Ascending aorta (tissue), 2 donors: ENCODE data around the gene ASB15. TPM values are rescaled to one million over a fixed set of nuclear protein-coding genes. Genes with fewer than 3 reads are reported as not detected.

Experiments
- DNase-seq, 2 donors: peaks; one replicate each; pipeline ENCODE4 v3.0.0-alpha.2; 2019; ENCODE audit warnings: low spot score in 2 of 2
- H3K27ac ChIP-seq, 2 donors: fragments of 200-600 bp; sonication (generic); one replicate each; pipeline ENCODE4 v1.5.1; 2016 to 2017; ENCODE audit warnings: mild to moderate bottlenecking in 1 of 2
- H3K27me3 ChIP-seq: fragments of 200-600 bp; sonication (generic); one replicate; pipeline ENCODE4 v1.5.1; 2017
- H3K36me3 ChIP-seq, 2 donors: fragments of 200-600 bp; sonication (generic); one replicate each; pipeline ENCODE4 v1.5.1; 2016
- H3K4me1 ChIP-seq, 2 donors: fragments of 200-600 bp; sonication (generic); one replicate each; pipeline ENCODE4 v1.5.1; 2016 to 2017; ENCODE audit warnings: mild to moderate bottlenecking in 1 of 2
- H3K4me3 ChIP-seq, 2 donors: fragments of 200-600 bp; sonication (generic); one replicate each; pipeline ENCODE4 v1.5.1; 2016 to 2017; ENCODE audit warnings: mild to moderate bottlenecking in 1 of 2
- H3K9me3 ChIP-seq, 2 donors: fragments of 200-600 bp; sonication (generic); one replicate each; pipeline ENCODE4 v1.5.1; 2016
- CTCF ChIP-seq, 3 experiments: fragments of 200-600 bp in 2 of 3; fragments of 450-650 bp in 1 of 3; sonication (generic) in 2 of 3; IDR thresholded peaks; one replicate each; pipeline ENCODE4 v1.5.1; 2016 to 2019; ENCODE audit warnings: antibody characterized with exemption in 3 of 3, mild to moderate bottlenecking in 1 of 3, moderate library complexity in 1 of 3
- intact Hi-C: fragments of 100-400 bp; cut with DNase I; formaldehyde crosslinking; loops from one replicate; pipeline ENCODE4 v1.15.1; 2023
- total RNA-seq: library from RNA; depleted of rRNA; stranded (reverse); fragments of >200 nt; gene quantifications from one replicate; pipeline ENCODE4 v1.1.0, GENCODE V29; 2016

Gene ASB15
- total RNA-seq, 1 donor from 2014 or later, result not detected

- Histone ChIP-seq H3K4me1 (no peaks in the 10 kb centered on the region), H3K27ac (no peak overlapping the region), H3K36me3 (no peaks in the 10 kb centered on the region), H3K4me3 (no peak overlapping the region), H3K9me3 (no peaks in the 10 kb centered on the region), H3K27me3 (no peaks in the 10 kb centered on the region)
- DNase-seq, result no peak
- TF ChIP-seq CTCF (IDR thresholded peaks at IDR 0.05), result no peak
- intact Hi-C loops, result no loop called here
Observed at GRCh38 chr7:123673137-123673732, 71.6 kb downstream of the ASB15 start.

- Histone ChIP-seq H3K36me3 (no peaks in the 10 kb centered on the region), H3K4me1 (no peaks in the 10 kb centered on the region), H3K27ac (no peak overlapping the region), H3K9me3 (no peaks in the 10 kb centered on the region), H3K4me3 (no peak overlapping the region), H3K27me3 (no peaks in the 10 kb centered on the region)
- DNase-seq, result no peak
- TF ChIP-seq CTCF (IDR thresholded peaks at IDR 0.05), result no peak
- intact Hi-C loops, result no loop called here
Observed at GRCh38 chr7:123673752-123674398, 72.3 kb downstream of the ASB15 start.

- TF ChIP-seq CTCF (IDR thresholded peaks at IDR 0.05), result no peak
- H3K9me3 ChIP-seq, result no peaks in the 10 kb centered on the region
- no peaks in the 10 kb centered on the region for H3K27me3 ChIP-seq
- no peak overlapping the region for H3K27ac ChIP-seq
- intact Hi-C loops, result no loop called here
- DNase-seq, result no peak
- H3K4me1 ChIP-seq, result no peaks in the 10 kb centered on the region
- no peak overlapping the region for H3K4me3 ChIP-seq
- peaks cover 0 to 4% of the 10 kb centered on the region in 2 donors for H3K36me3 ChIP-seq
Observed at GRCh38 chr7:123674399-123675180, 73.0 kb downstream of the ASB15 start.

GRCh38 chr7:123675181-123675473 is 73.5 kb downstream of the ASB15 start:
- peaks cover 0 to 9% of the 10 kb centered on the region in 2 donors for H3K36me3 ChIP-seq
- H3K27me3 ChIP-seq, result no peaks in the 10 kb centered on the region
- H3K9me3 ChIP-seq, result no peaks in the 10 kb centered on the region
- H3K4me1 ChIP-seq, result no peaks in the 10 kb centered on the region
- DNase-seq, result no peak
- intact Hi-C loops, result no loop called here
- no peak for TF ChIP-seq CTCF (IDR thresholded peaks at IDR 0.05)
- no peak overlapping the region for H3K4me3 ChIP-seq
- H3K27ac ChIP-seq, result no peak overlapping the region

GRCh38 chr7:123677061-123677715 is 75.6 kb downstream of the ASB15 start:
- DNase-seq, result no peak
- Histone ChIP-seq H3K4me1 (no peaks in the 10 kb centered on the region), H3K4me3 (no peak overlapping the region), H3K27me3 (no peaks in the 10 kb centered on the region), H3K27ac (no peak overlapping the region), H3K36me3 (peaks cover 0 to 21% of the 10 kb centered on the region in 2 donors), H3K9me3 (no peaks in the 10 kb centered on the region)
- no peak for TF ChIP-seq CTCF (IDR thresholded peaks at IDR 0.05)
- intact Hi-C loops, result no loop called here
